ENCODE results near the gene CR1.

- TF ChIP-seq POLR2AphosphoS5 (IDR thresholded peaks at IDR 0.05) = no peak
- TF ChIP-seq POLR2A (IDR thresholded peaks at IDR 0.05; ENCODE audit: low read depth) = no peak
- no peak for TF ChIP-seq CTCF (IDR thresholded peaks at IDR 0.05)
- TF ChIP-seq EP300 (IDR thresholded peaks at IDR 0.05) = no peak
These were observed 170.4 kb downstream of the CR1 start for GRCh38 chr1:207666342-207666741.

Measured in esophagus muscularis mucosa (tissue), 4 donors.